SK-N-SH (cell line): Measurements from ENCODE around the gene PITPNM1. TPM values are rescaled to one million over a fixed set of nuclear protein-coding genes. Genes with fewer than 3 reads are reported as not detected.

ENCODE experiments used
- CTCF ChIA-PET: fragments of 300-600, 350-600 bp; formaldehyde crosslinking; extraction: SDS; loops from one replicate; lab custom pipeline; 2021; lab: Yijun Ruan, JAX
- POLR2A ChIA-PET: fragments of 350-600 bp; sonication (Branson Sonifier 250); formaldehyde crosslinking; extraction: SDS; loops from one replicate; lab custom pipeline; 2020; ENCODE audit warnings: antibody characterized with exemption, inconsistent platforms; lab: Yijun Ruan, JAX
- DNase-seq: peaks from one replicate; pipeline ENCODE4 v3.0.0; 2012
- H2AFZ ChIP-seq: fragments of 200-600 bp; sonication (generic); 2 replicates; pipeline ENCODE4 v1.8.1; 2016; ENCODE audit warnings: antibody characterized with exemption, mild to moderate bottlenecking, low read depth
- H3F3A ChIP-seq: fragments of 200-600 bp; sonication (generic); replicated peaks from 2 replicates; pipeline ENCODE3; 2016; ENCODE audit warnings: antibody characterized with exemption, mild to moderate bottlenecking; ENCODE audit not compliant: insufficient read depth
- H3K27ac ChIP-seq, 2 experiments: fragments of 200-500 bp in 1 of 2; fragments of 200-600 bp in 1 of 2; sonication (Bioruptor generic) in 1 of 2; sonication (generic), shearing (Covaris generic) in 1 of 2; 2 replicates each; pipeline versions ENCODE4 v1.5.1 to v1.6.1; 2014 to 2016; ENCODE audit warnings: low read depth in 2 of 2, inconsistent platforms in 1 of 2, low read length in 1 of 2, mild to moderate bottlenecking in 1 of 2, mixed read lengths in 1 of 2
- H3K27me3 ChIP-seq: fragments of 200-600 bp; sonication (generic), shearing (Covaris generic); 2 replicates; pipeline ENCODE4 v1.6.1; 2016; ENCODE audit warnings: mixed run types; ENCODE audit not compliant: insufficient read depth
- H3K36me3 ChIP-seq, 2 experiments: fragments of 200-500 bp in 1 of 2; fragments of 200-600 bp in 1 of 2; sonication (Bioruptor generic) in 1 of 2; sonication (generic) in 1 of 2; replicated peaks in 1 of 2; 2 replicates each; pipeline versions ENCODE3 to v1.5.1; 2014 to 2016; ENCODE audit warnings: low read length in 1 of 2, mild to moderate bottlenecking in 1 of 2; ENCODE audit not compliant: insufficient read depth in 2 of 2, control insufficient read depth in 1 of 2
- H3K4me1 ChIP-seq, 2 experiments: fragments of 200-500 bp in 1 of 2; fragments of 200-600 bp in 1 of 2; sonication (Bioruptor generic) in 1 of 2; sonication (generic), shearing (Covaris generic) in 1 of 2; 2 replicates each; pipeline versions ENCODE4 v1.5.1 to v1.6.1; 2014 to 2016; ENCODE audit warnings: low read depth in 1 of 2, low read length in 1 of 2, mixed run types in 1 of 2; ENCODE audit not compliant: insufficient read depth in 2 of 2, control insufficient read depth in 1 of 2
- H3K4me2 ChIP-seq: fragments of 200-600 bp; sonication (generic), shearing (Covaris generic); 2 replicates; pipeline ENCODE4 v1.6.1; 2017; ENCODE audit warnings: mixed run types
- H3K4me3 ChIP-seq, 2 experiments: fragments of 200-500 bp in 1 of 2; fragments of 200-600 bp in 1 of 2; sonication (Bioruptor generic) in 1 of 2; sonication (generic), shearing (Covaris generic) in 1 of 2; 2 replicates each; pipeline versions ENCODE4 v1.5.1 to v1.8.1; 2014 to 2016; ENCODE audit warnings: low read depth in 2 of 2, inconsistent platforms in 1 of 2, low read length in 1 of 2, mild to moderate bottlenecking in 1 of 2, mixed read lengths in 1 of 2, moderate library complexity in 1 of 2
- H3K79me2 ChIP-seq: fragments of 200-600 bp; sonication (generic); 2 replicates; pipeline ENCODE4 v1.8.1; 2017; ENCODE audit warnings: mild to moderate bottlenecking; ENCODE audit not compliant: insufficient read depth
- H3K9ac ChIP-seq: fragments of 200-600 bp; sonication (generic); 2 replicates; pipeline ENCODE4 v1.6.1; 2017; ENCODE audit warnings: mixed run types
- H3K9me2 ChIP-seq: fragments of 200-600 bp; sonication (generic); 2 replicates; pipeline ENCODE4 v1.6.1; 2017; ENCODE audit warnings: mixed run types
- H3K9me3 ChIP-seq: fragments of 200-600 bp; sonication (generic); 2 replicates; pipeline ENCODE4 v1.6.1; 2017; ENCODE audit warnings: mixed run types, mild to moderate bottlenecking, moderate library complexity
- H4K20me1 ChIP-seq: fragments of 200-600 bp; sonication (generic); 2 replicates; pipeline ENCODE4 v1.6.1; 2017; ENCODE audit warnings: mild to moderate bottlenecking, mixed run types; ENCODE audit not compliant: insufficient read depth
- CHD2 ChIP-seq: fragments of 150-350 bp; IDR thresholded peaks from 2 replicates; pipeline ENCODE4 v1.6.1; 2018; ENCODE audit warnings: low read length; ENCODE audit not compliant: partially characterized antibody
- ELF1 ChIP-seq: IDR thresholded peaks from 2 replicates; pipeline ENCODE4 v1.4.0; 2012
- EP300 ChIP-seq, 2 experiments: IDR thresholded peaks; 2 replicates each; pipeline versions ENCODE4 v1.4.0 to v1.6.1; 2012; ENCODE audit warnings: borderline replicate concordance in 1 of 2, low read depth in 1 of 2, low read length in 1 of 2
- FOSL2 ChIP-seq: IDR thresholded peaks from 2 replicates; pipeline ENCODE4 v1.4.0; 2012; ENCODE audit warnings: low read depth, mild to moderate bottlenecking, moderate library complexity, borderline replicate concordance
- FOXM1 ChIP-seq: IDR thresholded peaks from 2 replicates; pipeline ENCODE4 v1.4.0; 2012; ENCODE audit warnings: low read depth, mild to moderate bottlenecking
- GABPA ChIP-seq: IDR thresholded peaks from 2 replicates; pipeline ENCODE4 v1.4.0; 2012; ENCODE audit warnings: low read depth, mild to moderate bottlenecking
- IRF3 ChIP-seq: fragments of 150-350 bp; IDR thresholded peaks from 2 replicates; pipeline ENCODE4 v1.6.1; 2016; ENCODE audit warnings: mild to moderate bottlenecking, low read depth, low read length
- MXI1 ChIP-seq: IDR thresholded peaks from 2 replicates; pipeline ENCODE4 v1.6.1; 2012; ENCODE audit warnings: mild to moderate bottlenecking, low read depth, low read length, improper control_type of control experiment
- NRF1 ChIP-seq: IDR thresholded peaks from 2 replicates; pipeline ENCODE4 v1.6.1; 2012; ENCODE audit warnings: low read depth, mild to moderate bottlenecking, low read length
- PBX3 ChIP-seq: IDR thresholded peaks from 2 replicates; pipeline ENCODE4; 2012
- REST ChIP-seq: IDR thresholded peaks from 2 replicates; pipeline ENCODE4 v1.6.1; 2012; ENCODE audit warnings: mild to moderate bottlenecking, low read depth, low read length, moderate library complexity
- RFX5 ChIP-seq: IDR thresholded peaks from 2 replicates; pipeline ENCODE4 v1.6.1; 2012; ENCODE audit warnings: mild to moderate bottlenecking, improper control_type of control experiment, low read length
- RXRA ChIP-seq: IDR thresholded peaks from 2 replicates; pipeline ENCODE4 v1.4.0; 2012; ENCODE audit warnings: low read depth, mild to moderate bottlenecking, borderline replicate concordance
- SIN3A ChIP-seq: IDR thresholded peaks from 2 replicates; pipeline ENCODE4 v1.6.1; 2012; ENCODE audit warnings: low read depth, mild to moderate bottlenecking, low read length, moderate library complexity, borderline replicate concordance
- TAF1 ChIP-seq: IDR thresholded peaks from 2 replicates; pipeline ENCODE4 v1.6.1; 2012; ENCODE audit warnings: low read depth, mild to moderate bottlenecking, low read length, moderate library complexity, borderline replicate concordance
- TEAD4 ChIP-seq: IDR thresholded peaks from 2 replicates; pipeline ENCODE4 v1.4.0; 2012; ENCODE audit warnings: mild to moderate bottlenecking, borderline replicate concordance; ENCODE audit not compliant: insufficient read depth
- ZBTB33 ChIP-seq: IDR thresholded peaks from 2 replicates; pipeline ENCODE4 v1.4.0; 2012; ENCODE audit warnings: low read depth, borderline replicate concordance
- WGBS: methylation state at CpG from one replicate; pipeline ENCODE4 v1.1.6; 2017; ENCODE audit warnings: low lambda C conversion rate; 5-methylcytosine and 5-hydroxymethylcytosine counted together
- polyA plus RNA-seq, 3 experiments: library from polyadenylated mRNA; depleted of rRNA; stranded (reverse); fragments of >200 nt; gene quantifications; 2 replicates each; pipeline ENCODE4 v1.2.3, GENCODE V29; 2012

PITPNM1 gene
- polyA plus RNA-seq, 1 of the 3 experiments (the other 2 are of a cell fraction), result 24.2 TPM

- TF ChIP-seq TAF1, result no peak
- TF ChIP-seq MXI1, result no peak
- no peak for TF ChIP-seq RXRA
- no peak for TF ChIP-seq TEAD4
These were observed 34.4 kb upstream of the PITPNM1 start (continued) for GRCh38 chr11:67539550-67539949.

GRCh38 chr11:67538823-67539505, 33.8 kb upstream of the PITPNM1 start:
- 68% methylated on average over 8 of the region's 10 CpGs for WGBS
- ChIA-PET CTCF (interaction anchor here (0.6 kb wide), 2 partner anchors 193 to 860 kb away, joined by 3 read pairs; no protein-coding TSS in a partner anchor), POLR2A (no interaction called here)
- H3K4me2 ChIP-seq, result no peak overlapping the region
- no peaks in the 10 kb centered on the region for H4K20me1 ChIP-seq
- no peak overlapping the region for H3K9ac ChIP-seq
- peaks cover 8% of the 10 kb centered on the region; the same call in 1 of the 2 replicates for H3K9me3 ChIP-seq
- no peak overlapping the region for H3K27ac ChIP-seq
- no peak overlapping the region for H2AFZ ChIP-seq
- no peaks in the 10 kb centered on the region for H3K36me3 ChIP-seq
- no peaks in the 10 kb centered on the region for H3K9me2 ChIP-seq
- no peaks in the 10 kb centered on the region for H3K27me3 ChIP-seq
- no peaks in the 10 kb centered on the region for H3K4me1 ChIP-seq
- TF ChIP-seq REST, result no peak
- no peak for TF ChIP-seq SIN3A
- TF ChIP-seq IRF3, result no peak
- TF ChIP-seq FOSL2, result no peak
- no peak for TF ChIP-seq PBX3
- TF ChIP-seq ELF1, result no peak
- TF ChIP-seq ZBTB33, result no peak
- no peak for TF ChIP-seq GABPA
- TF ChIP-seq CHD2, result no peak
- no peak for TF ChIP-seq RFX5
- TF ChIP-seq EP300 (IDR thresholded peaks at IDR 0.05; ENCODE audit: borderline replicate concordance in 1 of 2, low read depth in 1 of 2, low read length in 1 of 2), result no peak
- no peak for TF ChIP-seq FOXM1
- TF ChIP-seq NRF1, result no peak
- no peaks in the 10 kb centered on the region for H3K79me2 ChIP-seq
- no peak for DNase-seq
- H3K4me3 ChIP-seq, result no peak overlapping the region
- peaks cover 3% of the 10 kb centered on the region for H3F3A ChIP-seq
